HCT116 (cell line): ENCODE results near the gene GPR12.

Source experiments
- CEBPB ChIP-seq: IDR thresholded peaks from 2 replicates; pipeline ENCODE4 v1.6.1; 2012; ENCODE audit warnings: low read depth
- EGR1 ChIP-seq: IDR thresholded peaks from 2 replicates; pipeline ENCODE4 v1.6.1; 2012; ENCODE audit warnings: low read depth
- ELF1 ChIP-seq: IDR thresholded peaks from 2 replicates; pipeline ENCODE4 v1.6.1; 2012; ENCODE audit warnings: low read depth, borderline replicate concordance
- EZH2 ChIP-seq: fragments of 200-600 bp; sonication (generic); IDR thresholded peaks from 2 replicates; pipeline ENCODE4 v1.6.1; 2017; ENCODE audit warnings: antibody characterized with exemption, mixed run types
- JUND ChIP-seq: IDR thresholded peaks from 2 replicates; pipeline ENCODE4 v1.6.1; 2012
- POLR2A ChIP-seq: IDR thresholded peaks from 2 replicates; pipeline ENCODE4 v1.7.0; 2011; ENCODE audit warnings: borderline replicate concordance; ENCODE audit not compliant: insufficient read depth, insufficient read length; ENCODE audit errors: extremely low read depth
- POLR2AphosphoS5 ChIP-seq: IDR thresholded peaks from 2 replicates; pipeline ENCODE4 v1.6.1; 2011; ENCODE audit warnings: mild to moderate bottlenecking, low read depth, low read length, moderate library complexity
- SRF ChIP-seq: IDR thresholded peaks from 2 replicates; pipeline ENCODE4 v1.6.1; 2012; ENCODE audit warnings: low read depth
- TCF7L2 ChIP-seq: IDR thresholded peaks from 2 replicates; pipeline ENCODE4 v1.7.0; 2011; ENCODE audit warnings: borderline replicate concordance, inconsistent platforms; ENCODE audit not compliant: insufficient read depth, insufficient read length; ENCODE audit errors: extremely low read depth
- TF ChIP-seq, protein P1 (sequence below), 3 experiments: fragments of 200-600 bp in 1 of 3; sonication (generic) in 1 of 3; IDR thresholded peaks in 2 of 3; conservative IDR thresholded peaks in 1 of 3; 2 replicates each; pipeline ENCODE4 v1.5.1; 2012 to 2017; ENCODE audit warnings: low read depth in 2 of 3, low read length in 2 of 3, antibody characterized with exemption in 1 of 3, borderline replicate concordance in 1 of 3, control low read depth in 1 of 3, mild to moderate bottlenecking in 1 of 3, mixed read lengths in 1 of 3, mixed run types in 1 of 3, moderate library complexity in 1 of 3; ENCODE audit not compliant: insufficient read depth in 1 of 3
- TF ChIP-seq, protein P2 (sequence below): IDR thresholded peaks from 2 replicates; pipeline ENCODE4 v1.6.1; 2012
- TF ChIP-seq, protein P3 (sequence below): IDR thresholded peaks from 2 replicates; pipeline ENCODE4 v1.6.1; 2012; ENCODE audit warnings: low read depth
- TF ChIP-seq, protein P4 (sequence below): IDR thresholded peaks from 2 replicates; pipeline ENCODE4 v1.6.1; 2012
- TF ChIP-seq, protein P5 (sequence below): IDR thresholded peaks from 2 replicates; pipeline ENCODE4 v1.6.1; 2011; ENCODE audit warnings: mild to moderate bottlenecking, low read length, moderate library complexity; ENCODE audit not compliant: insufficient replicate concordance; ENCODE audit errors: extremely low read depth

DNA sequence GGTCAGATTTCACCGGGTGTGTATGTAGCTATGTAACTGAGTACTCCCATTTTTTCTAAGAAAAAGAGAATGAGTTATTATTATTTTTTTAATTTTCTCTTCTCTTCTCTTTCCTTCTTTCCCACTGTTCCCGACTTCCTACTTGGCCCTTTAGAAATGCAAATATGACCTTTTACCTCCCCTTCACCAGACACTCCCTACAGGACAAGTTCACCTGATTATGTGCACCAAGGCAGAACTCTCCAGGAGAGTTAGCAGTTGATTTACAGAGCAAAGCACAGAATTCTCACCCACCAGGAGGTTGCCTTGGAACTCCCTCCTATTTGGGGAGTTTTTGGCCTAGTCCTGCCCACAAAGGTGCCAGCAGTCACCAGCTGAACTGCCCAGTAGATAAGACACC, 49.5 kb upstream of the GPR12 start:
- TF ChIP-seq, protein P1, sequence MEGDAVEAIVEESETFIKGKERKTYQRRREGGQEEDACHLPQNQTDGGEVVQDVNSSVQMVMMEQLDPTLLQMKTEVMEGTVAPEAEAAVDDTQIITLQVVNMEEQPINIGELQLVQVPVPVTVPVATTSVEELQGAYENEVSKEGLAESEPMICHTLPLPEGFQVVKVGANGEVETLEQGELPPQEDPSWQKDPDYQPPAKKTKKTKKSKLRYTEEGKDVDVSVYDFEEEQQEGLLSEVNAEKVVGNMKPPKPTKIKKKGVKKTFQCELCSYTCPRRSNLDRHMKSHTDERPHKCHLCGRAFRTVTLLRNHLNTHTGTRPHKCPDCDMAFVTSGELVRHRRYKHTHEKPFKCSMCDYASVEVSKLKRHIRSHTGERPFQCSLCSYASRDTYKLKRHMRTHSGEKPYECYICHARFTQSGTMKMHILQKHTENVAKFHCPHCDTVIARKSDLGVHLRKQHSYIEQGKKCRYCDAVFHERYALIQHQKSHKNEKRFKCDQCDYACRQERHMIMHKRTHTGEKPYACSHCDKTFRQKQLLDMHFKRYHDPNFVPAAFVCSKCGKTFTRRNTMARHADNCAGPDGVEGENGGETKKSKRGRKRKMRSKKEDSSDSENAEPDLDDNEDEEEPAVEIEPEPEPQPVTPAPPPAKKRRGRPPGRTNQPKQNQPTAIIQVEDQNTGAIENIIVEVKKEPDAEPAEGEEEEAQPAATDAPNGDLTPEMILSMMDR (IDR thresholded peaks at IDR 0.05 in 2 of 3, conservative IDR thresholded peaks at IDR 0.05 in 1 of 3; ENCODE audit: borderline replicate concordance in 1 of 3, insufficient read depth in 1 of 3, low read depth in 2 of 3, low read length in 2 of 3): no peak
- TF ChIP-seq POLR2A (no peak), JUND (no peak), CEBPB (no peak), ELF1 (no peak), EGR1 (no peak), EZH2 (no peak), TCF7L2 (no peak), SRF (no peak), POLR2AphosphoS5 (no peak)
- TF ChIP-seq, protein P2, sequence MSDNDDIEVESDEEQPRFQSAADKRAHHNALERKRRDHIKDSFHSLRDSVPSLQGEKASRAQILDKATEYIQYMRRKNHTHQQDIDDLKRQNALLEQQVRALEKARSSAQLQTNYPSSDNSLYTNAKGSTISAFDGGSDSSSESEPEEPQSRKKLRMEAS: no peak
- TF ChIP-seq, protein P3, sequence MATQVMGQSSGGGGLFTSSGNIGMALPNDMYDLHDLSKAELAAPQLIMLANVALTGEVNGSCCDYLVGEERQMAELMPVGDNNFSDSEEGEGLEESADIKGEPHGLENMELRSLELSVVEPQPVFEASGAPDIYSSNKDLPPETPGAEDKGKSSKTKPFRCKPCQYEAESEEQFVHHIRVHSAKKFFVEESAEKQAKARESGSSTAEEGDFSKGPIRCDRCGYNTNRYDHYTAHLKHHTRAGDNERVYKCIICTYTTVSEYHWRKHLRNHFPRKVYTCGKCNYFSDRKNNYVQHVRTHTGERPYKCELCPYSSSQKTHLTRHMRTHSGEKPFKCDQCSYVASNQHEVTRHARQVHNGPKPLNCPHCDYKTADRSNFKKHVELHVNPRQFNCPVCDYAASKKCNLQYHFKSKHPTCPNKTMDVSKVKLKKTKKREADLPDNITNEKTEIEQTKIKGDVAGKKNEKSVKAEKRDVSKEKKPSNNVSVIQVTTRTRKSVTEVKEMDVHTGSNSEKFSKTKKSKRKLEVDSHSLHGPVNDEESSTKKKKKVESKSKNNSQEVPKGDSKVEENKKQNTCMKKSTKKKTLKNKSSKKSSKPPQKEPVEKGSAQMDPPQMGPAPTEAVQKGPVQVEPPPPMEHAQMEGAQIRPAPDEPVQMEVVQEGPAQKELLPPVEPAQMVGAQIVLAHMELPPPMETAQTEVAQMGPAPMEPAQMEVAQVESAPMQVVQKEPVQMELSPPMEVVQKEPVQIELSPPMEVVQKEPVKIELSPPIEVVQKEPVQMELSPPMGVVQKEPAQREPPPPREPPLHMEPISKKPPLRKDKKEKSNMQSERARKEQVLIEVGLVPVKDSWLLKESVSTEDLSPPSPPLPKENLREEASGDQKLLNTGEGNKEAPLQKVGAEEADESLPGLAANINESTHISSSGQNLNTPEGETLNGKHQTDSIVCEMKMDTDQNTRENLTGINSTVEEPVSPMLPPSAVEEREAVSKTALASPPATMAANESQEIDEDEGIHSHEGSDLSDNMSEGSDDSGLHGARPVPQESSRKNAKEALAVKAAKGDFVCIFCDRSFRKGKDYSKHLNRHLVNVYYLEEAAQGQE: no peak
- TF ChIP-seq, protein P4, sequence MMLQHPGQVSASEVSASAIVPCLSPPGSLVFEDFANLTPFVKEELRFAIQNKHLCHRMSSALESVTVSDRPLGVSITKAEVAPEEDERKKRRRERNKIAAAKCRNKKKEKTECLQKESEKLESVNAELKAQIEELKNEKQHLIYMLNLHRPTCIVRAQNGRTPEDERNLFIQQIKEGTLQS: no peak
- TF ChIP-seq, protein P5, sequence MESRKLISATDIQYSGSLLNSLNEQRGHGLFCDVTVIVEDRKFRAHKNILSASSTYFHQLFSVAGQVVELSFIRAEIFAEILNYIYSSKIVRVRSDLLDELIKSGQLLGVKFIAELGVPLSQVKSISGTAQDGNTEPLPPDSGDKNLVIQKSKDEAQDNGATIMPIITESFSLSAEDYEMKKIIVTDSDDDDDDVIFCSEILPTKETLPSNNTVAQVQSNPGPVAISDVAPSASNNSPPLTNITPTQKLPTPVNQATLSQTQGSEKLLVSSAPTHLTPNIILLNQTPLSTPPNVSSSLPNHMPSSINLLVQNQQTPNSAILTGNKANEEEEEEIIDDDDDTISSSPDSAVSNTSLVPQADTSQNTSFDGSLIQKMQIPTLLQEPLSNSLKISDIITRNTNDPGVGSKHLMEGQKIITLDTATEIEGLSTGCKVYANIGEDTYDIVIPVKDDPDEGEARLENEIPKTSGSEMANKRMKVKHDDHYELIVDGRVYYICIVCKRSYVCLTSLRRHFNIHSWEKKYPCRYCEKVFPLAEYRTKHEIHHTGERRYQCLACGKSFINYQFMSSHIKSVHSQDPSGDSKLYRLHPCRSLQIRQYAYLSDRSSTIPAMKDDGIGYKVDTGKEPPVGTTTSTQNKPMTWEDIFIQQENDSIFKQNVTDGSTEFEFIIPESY: no peak
